H1 (cell line): ENCODE measurements around the gene KLK8. TPM values are rescaled to one million over a fixed set of nuclear protein-coding genes. Genes with fewer than 3 reads are reported as not detected.

Source experiments
- CTCF ChIA-PET: fragments of 300-600 bp; sonication (Branson Sonifier 250); formaldehyde crosslinking; loops from one replicate; lab custom pipeline; 2021; ENCODE audit not compliant: partially characterized antibody; lab: Charles Lee
- POLR2A ChIA-PET: fragments of 300-600 bp; sonication (Branson Sonifier 250); formaldehyde crosslinking; loops from one replicate; lab custom pipeline; 2021; ENCODE audit warnings: inconsistent platforms; ENCODE audit not compliant: partially characterized antibody; lab: Charles Lee
- DNase-seq, 2 experiments: peaks; one replicate each; pipeline versions ENCODE4 v3.0.0 to v3.0.0-alpha.2; 2010 to 2022; ENCODE audit warnings: low spot score in 2 of 2, low read depth in 1 of 2, mixed read lengths in 1 of 2
- FAIRE-seq: peaks from 2 replicates; lab custom pipeline; 2011; peaks lifted over from hg19 to GRCh38; lab: Jason Lieb, UNC
- H2AFZ ChIP-seq: 2 replicates; pipeline ENCODE4 v1.8.1; 2012; ENCODE audit warnings: low read length, inconsistent platforms
- H2AK5ac ChIP-seq: 2 replicates; pipeline ENCODE4 v1.6.1; 2013; ENCODE audit warnings: low read depth, low read length
- H2BK120ac ChIP-seq: replicated peaks from 2 replicates; pipeline ENCODE3; 2013; ENCODE audit warnings: low read depth, low read length, inconsistent platforms
- H2BK12ac ChIP-seq: 2 replicates; pipeline ENCODE4 v1.6.1; 2013; ENCODE audit warnings: low read depth, low read length
- H2BK15ac ChIP-seq: 2 replicates; pipeline ENCODE4 v1.6.1; 2013; ENCODE audit warnings: low read length
- H2BK20ac ChIP-seq: 2 replicates; pipeline ENCODE4 v1.6.1; 2013; ENCODE audit warnings: low read length
- H2BK5ac ChIP-seq: 2 replicates; pipeline ENCODE4 v1.6.1; 2013; ENCODE audit warnings: low read depth, low read length
- H3K14ac ChIP-seq: 2 replicates; pipeline ENCODE4 v1.6.1; 2013; ENCODE audit warnings: inconsistent platforms; ENCODE audit not compliant: insufficient read length
- H3K18ac ChIP-seq: 2 replicates; pipeline ENCODE4 v1.6.1; 2013; ENCODE audit warnings: low read length; ENCODE audit errors: extremely low read depth
- H3K23ac ChIP-seq: 2 replicates; pipeline ENCODE4 v1.6.1; 2013; ENCODE audit warnings: inconsistent platforms; ENCODE audit not compliant: insufficient read length
- H3K23me2 ChIP-seq: 2 replicates; pipeline ENCODE4 v1.6.1; 2013; ENCODE audit warnings: low read depth, low read length
- H3K27ac ChIP-seq: 2 replicates; pipeline ENCODE4 v1.6.1; 2011; ENCODE audit warnings: low read depth, low read length, inconsistent platforms
- H3K27me3 ChIP-seq, 4 experiments: replicated peaks in 1 of 4; 1 replicate in 1 of 4; 2 replicates in 3 of 4; pipeline versions ENCODE4 v1.6.1 to v1.8.1; 2011 to 2013; ENCODE audit warnings: low read length in 3 of 4, mild to moderate bottlenecking in 3 of 4, inconsistent platforms in 2 of 4, mixed read lengths in 2 of 4, moderate library complexity in 1 of 4; ENCODE audit not compliant: control insufficient read depth in 3 of 4, insufficient read depth in 3 of 4; ENCODE audit errors: extremely low read depth in 1 of 4
- H3K36me3 ChIP-seq, 4 experiments: 2 replicates each; pipeline versions ENCODE4 v1.6.1 to v1.8.1; 2011 to 2013; ENCODE audit warnings: mild to moderate bottlenecking in 4 of 4, low read length in 3 of 4, moderate library complexity in 2 of 4, control low read depth in 1 of 4, inconsistent platforms in 1 of 4; ENCODE audit not compliant: insufficient read depth in 4 of 4, control insufficient read depth in 2 of 4
- H3K4ac ChIP-seq: replicated peaks from 2 replicates; pipeline ENCODE3; 2013; ENCODE audit warnings: low read length, low read depth, mixed read lengths, inconsistent platforms; ENCODE audit not compliant: insufficient read length
- H3K4me1 ChIP-seq, 4 experiments: replicated peaks in 1 of 4; 1 replicate in 1 of 4; 2 replicates in 3 of 4; pipeline versions ENCODE4 v1.6.1 to v1.8.1; 2011 to 2013; ENCODE audit warnings: low read length in 3 of 4, inconsistent platforms in 2 of 4, mixed read lengths in 1 of 4; ENCODE audit not compliant: insufficient read depth in 4 of 4, control insufficient read depth in 3 of 4
- H3K4me2 ChIP-seq, 2 experiments: 2 replicates each; pipeline versions ENCODE4 v1.6.1 to v1.8.1; 2011 to 2013; ENCODE audit warnings: low read depth in 2 of 2, low read length in 2 of 2, control low read depth in 1 of 2, inconsistent platforms in 1 of 2, mild to moderate bottlenecking in 1 of 2; ENCODE audit not compliant: insufficient read depth in 1 of 2
- H3K4me3 ChIP-seq, 4 experiments: fragments of 200-600, 300-600 bp in 1 of 4; sonication (generic), shearing (Covaris generic), sonication (Bioruptor Twin) in 1 of 4; 2 replicates each; pipeline versions ENCODE4 v1.5.1 to v1.8.1; 2011 to 2016; ENCODE audit warnings: low read length in 4 of 4, low read depth in 3 of 4, control low read depth in 2 of 4, inconsistent platforms in 2 of 4, mild to moderate bottlenecking in 2 of 4, mixed read lengths in 1 of 4, moderate library complexity in 1 of 4; ENCODE audit not compliant: insufficient read depth in 2 of 4; ENCODE audit errors: extremely low read depth in 1 of 4
- H3K56ac ChIP-seq: replicated peaks from 2 replicates; pipeline ENCODE3; 2013; ENCODE audit warnings: low read depth, mild to moderate bottlenecking, mixed read lengths, low read length, inconsistent platforms; ENCODE audit not compliant: insufficient read length
- H3K79me1 ChIP-seq: 2 replicates; pipeline ENCODE4 v1.6.1; 2013; ENCODE audit warnings: low read depth, low read length, control low read depth
- H3K79me2 ChIP-seq, 2 experiments: 2 replicates each; pipeline versions ENCODE4 v1.6.1 to v1.8.1; 2012 to 2013; ENCODE audit warnings: low read length in 2 of 2, mild to moderate bottlenecking in 2 of 2, inconsistent platforms in 1 of 2; ENCODE audit not compliant: insufficient read depth in 2 of 2, control insufficient read depth in 1 of 2
- H3K9ac ChIP-seq, 4 experiments: replicated peaks in 1 of 4; 1 replicate in 1 of 4; 2 replicates in 3 of 4; pipeline versions ENCODE4 v1.6.1 to v1.8.1; 2011 to 2013; ENCODE audit warnings: low read depth in 3 of 4, low read length in 3 of 4, control low read depth in 2 of 4, mild to moderate bottlenecking in 2 of 4, moderate library complexity in 2 of 4, inconsistent platforms in 1 of 4; ENCODE audit errors: extremely low read depth in 1 of 4
- H3K9me3 ChIP-seq, 2 experiments: 2 replicates each; pipeline versions ENCODE4 v1.6.1 to v1.8.1; 2012 to 2013; ENCODE audit warnings: mild to moderate bottlenecking in 2 of 2, moderate library complexity in 2 of 2, control low read depth in 1 of 2, inconsistent platforms in 1 of 2, low read depth in 1 of 2, low read length in 1 of 2, mixed read lengths in 1 of 2; ENCODE audit not compliant: insufficient read depth in 2 of 2
- H4K20me1 ChIP-seq, 2 experiments: replicated peaks in 1 of 2; 2 replicates each; pipeline versions ENCODE3 to v1.8.1; 2011 to 2013; ENCODE audit warnings: inconsistent platforms in 2 of 2, low read length in 2 of 2, mild to moderate bottlenecking in 1 of 2; ENCODE audit not compliant: insufficient read depth in 2 of 2, control insufficient read depth in 1 of 2
- H4K5ac ChIP-seq: 2 replicates; pipeline ENCODE4 v1.6.1; 2013; ENCODE audit warnings: low read length, low read depth, mixed read lengths, inconsistent platforms; ENCODE audit not compliant: insufficient read length
- H4K8ac ChIP-seq: 2 replicates; pipeline ENCODE4 v1.8.0; 2013; ENCODE audit warnings: mild to moderate bottlenecking, moderate library complexity, low read length, inconsistent platforms; ENCODE audit not compliant: insufficient read depth; ENCODE audit errors: extremely low read depth
- H4K91ac ChIP-seq: replicated peaks from 2 replicates; pipeline ENCODE3; 2013; ENCODE audit warnings: low read length, mixed read lengths, inconsistent platforms; ENCODE audit not compliant: insufficient read length
- BRCA1 ChIP-seq: IDR thresholded peaks from 2 replicates; pipeline ENCODE4 v1.6.1; 2012; ENCODE audit warnings: low read depth, low read length, improper control_type of control experiment
- CHD2 ChIP-seq: IDR thresholded peaks from 2 replicates; pipeline ENCODE4 v1.6.1; 2012; ENCODE audit warnings: low read length, improper control_type of control experiment
- HDAC2 ChIP-seq, 2 experiments: fragments of 300-600 bp in 1 of 2; sonication (generic) in 1 of 2; IDR thresholded peaks; 2 replicates each; pipeline ENCODE4 v1.6.1; 2011 to 2012; ENCODE audit warnings: low read depth in 2 of 2, low read length in 2 of 2, mild to moderate bottlenecking in 2 of 2, moderate library complexity in 2 of 2, borderline replicate concordance in 1 of 2, inconsistent platforms in 1 of 2
- JUN ChIP-seq: IDR thresholded peaks from 2 replicates; pipeline ENCODE4 v1.6.1; 2011; ENCODE audit warnings: low read depth, mild to moderate bottlenecking, improper control_type of control experiment, low read length
- MAX ChIP-seq: IDR thresholded peaks from 2 replicates; pipeline ENCODE4 v1.6.1; 2012; ENCODE audit warnings: inconsistent platforms
- NANOG ChIP-seq: IDR thresholded peaks from 2 replicates; pipeline ENCODE4 v1.6.1; 2011; ENCODE audit warnings: low read length, low read depth, mild to moderate bottlenecking, inconsistent platforms; ENCODE audit not compliant: insufficient read depth, poor library complexity, severe bottlenecking
- POLR2AphosphoS5 ChIP-seq: IDR thresholded peaks from 2 replicates; pipeline ENCODE4 v1.6.1; 2011; ENCODE audit warnings: low read depth, low read length
- SP4 ChIP-seq: IDR thresholded peaks from 2 replicates; pipeline ENCODE4 v1.6.1; 2012; ENCODE audit warnings: low read length, inconsistent platforms
- TBP ChIP-seq: IDR thresholded peaks from 2 replicates; pipeline ENCODE4 v1.6.1; 2011; ENCODE audit warnings: low read depth, low read length, improper control_type of control experiment
- WGBS, 2 experiments: shearing (Covaris generic) in 1 of 2; methylation state at CpG; one replicate each; pipeline versions ENCODE4 v1.1.6 to v1.1.7; 2013 to 2015; ENCODE audit warnings: low lambda C conversion rate in 2 of 2, mixed read lengths in 2 of 2, inconsistent platforms in 1 of 2, low coverage in 1 of 2, missing lambda C conversion rate in 1 of 2; ENCODE audit not compliant: insufficient replicate concordance in 2 of 2, insufficient coverage in 1 of 2, insufficient read length in 1 of 2; ENCODE audit errors: extremely low coverage in 1 of 2, missing lambda C conversion rate in 1 of 2; 5-methylcytosine and 5-hydroxymethylcytosine counted together
- polyA plus RNA-seq, 7 experiments: library from polyadenylated mRNA; depleted of rRNA in 3 of 7; stranded (reverse) in 5 of 7; unstranded in 2 of 7; fragments of >200 nt in 5 of 7; fragments of 200-250 nt in 2 of 7; gene quantifications; 1 replicate in 5 of 7; 2 replicates in 1 of 7; 4 replicates in 1 of 7; pipeline versions ENCODE4 v1.2.1 to v1.2.3, GENCODE V29; 2011 to 2013; ENCODE audit warnings: missing spikeins in 2 of 7, mixed read lengths in 2 of 7
- total RNA-seq: library from RNA; stranded (reverse); fragmentation: NEBNext Ultra II Directional; extraction: Animal tissue kit (Norgen Biotek cat#: 25700); gene quantifications from 2 replicates; pipeline ENCODE4 v1.2.1, GENCODE V29; 2021

KLK8 gene
- total and polyA plus RNA-seq, 2 of the 8 experiments (the other 6 are each of a cell fraction or from before 2014, with no cell fraction given) = 2.9 to 3.6 TPM

GRCh38 chr19:50981587-50982146 lies 19.7 kb downstream of the KLK8 start:
- Histone ChIP-seq H4K91ac (no peak overlapping the region), H3K4me2 (no peak overlapping the region), H3K4ac (no peak overlapping the region), H2BK15ac (no peak overlapping the region), H3K9me3 (no peaks in the 10 kb centered on the region), H4K5ac (no peak overlapping the region), H4K8ac (no peak overlapping the region), H3K9ac (no peak overlapping the region), H2BK12ac (peak overlapping the region; percentile 27; the same call in 1 of the 2 replicates), H4K20me1 (no peaks in the 10 kb centered on the region), H3K27me3 (peaks cover 0 to 6% (median 1%) of the 10 kb centered on the region in 4 experiments; a peak in 2 of 7 replicates), H2BK5ac (no peak overlapping the region), H3K36me3 (peaks cover 0 to 3% (median 0%) of the 10 kb centered on the region in 4 experiments; a peak in 2 of 8 replicates), H2BK120ac (no peak overlapping the region), H3K18ac (no peak overlapping the region; the same call in 1 of the 2 replicates), H3K23me2 (peaks cover 2% of the 10 kb centered on the region; the same call in 1 of the 2 replicates), H3K23ac (no peak overlapping the region), H3K79me1 (no peaks in the 10 kb centered on the region), H3K27ac (no peak overlapping the region), H3K4me1 (peaks cover 0 to 23% (median 12%) of the 10 kb centered on the region in 4 experiments; a peak in 5 of 7 replicates), H3K56ac (no peak overlapping the region), H3K4me3 (no peak overlapping the region), H3K14ac (no peak overlapping the region), H2AK5ac (no peak overlapping the region), H3K79me2 (no peaks in the 10 kb centered on the region), H2BK20ac (no peak overlapping the region), H2AFZ (no peak overlapping the region)
- DNase-seq (no peak), FAIRE-seq (no peak)
- CTCF ChIA-PET = interaction anchor here (1.1 to 1.2 kb wide), 3 partner anchors 35 to 60 kb away, joined by 3 to 5 read pairs (median 3); no protein-coding TSS in a partner anchor
- 76% methylated on average over 10 of the region's 11 CpGs; no CpG with 5 or more reads in 1 of the 2 experiments for WGBS, 2 experiments
- TF ChIP-seq CHD2 = no peak
- TF ChIP-seq HDAC2 (IDR thresholded peaks at IDR 0.05; ENCODE audit: borderline replicate concordance in 1 of 2, low read depth in 2 of 2, low read length in 2 of 2) = no peak
- no peak for TF ChIP-seq POLR2AphosphoS5
- no peak for TF ChIP-seq BRCA1
- no peak for TF ChIP-seq TBP
- no peak for TF ChIP-seq MAX
- TF ChIP-seq NANOG = no peak
- TF ChIP-seq JUN = no peak
- TF ChIP-seq SP4 = no peak
- POLR2A ChIA-PET = interaction anchor here (1.0 kb wide), 1 partner anchor 9 kb away, joined by 3 read pairs; no protein-coding TSS in a partner anchor
